A673 (cell line): ENCODE data around the gene RFTN1.

Source experiments
- EZH2 ChIP-seq: fragments of 200-600 bp; sonication (generic); IDR thresholded peaks from 2 replicates; pipeline ENCODE4 v1.6.1; 2017; ENCODE audit warnings: borderline replicate concordance, low read depth, mild to moderate bottlenecking, mixed read lengths, antibody characterized with exemption, low read length; ENCODE audit not compliant: poor library complexity, severe bottlenecking
- TF ChIP-seq, protein P1 (sequence below): fragments of 300-800, 200-600 bp; sonication (generic); conservative IDR thresholded peaks from 2 replicates; pipeline ENCODE4 v1.5.1; 2017; ENCODE audit warnings: low read depth, mild to moderate bottlenecking, antibody characterized with exemption, low read length, moderate library complexity, mixed read lengths

DNA sequence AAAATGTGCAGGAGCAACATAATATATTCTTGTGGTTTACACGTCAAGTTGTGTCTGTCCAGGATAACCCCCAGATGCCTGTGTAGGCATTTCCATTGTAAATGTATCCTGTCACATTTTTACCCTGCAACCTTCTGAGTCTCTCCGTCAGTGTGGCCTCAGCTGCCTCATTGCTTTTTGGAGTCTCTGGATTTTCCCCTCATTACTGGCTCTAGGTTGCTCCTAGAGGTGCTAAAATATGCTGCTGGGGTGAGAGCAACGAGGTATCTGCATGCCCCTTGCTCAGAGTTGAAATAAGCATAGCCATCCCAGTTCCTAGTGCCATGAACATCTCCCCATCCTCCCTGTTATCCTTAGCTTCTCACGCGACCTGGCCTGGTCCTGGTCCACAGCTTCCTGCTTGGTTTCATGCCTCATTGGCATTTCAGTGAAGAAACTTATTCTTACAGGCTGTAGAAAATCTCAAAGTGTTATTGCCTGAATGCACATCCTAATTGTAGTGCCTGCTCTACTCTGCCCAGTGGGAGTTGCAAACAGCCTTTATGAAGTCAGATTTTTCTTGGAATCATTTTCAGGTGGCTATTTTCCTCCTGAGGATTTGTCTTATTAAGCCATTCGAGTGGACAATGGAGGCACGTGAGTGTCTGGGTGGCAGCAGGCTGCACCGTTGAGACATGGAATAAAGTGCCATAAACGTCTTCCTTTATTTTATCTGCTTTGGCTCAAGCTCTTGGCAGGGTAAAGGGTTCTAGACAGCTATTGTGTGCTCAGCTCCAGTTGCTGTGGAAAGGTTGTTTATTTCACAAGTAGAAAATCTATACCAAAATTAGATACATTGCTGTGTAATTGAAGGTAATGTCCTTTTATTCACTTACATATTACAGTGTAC, 215.3 kb downstream of the RFTN1 start:
- TF ChIP-seq, protein P1, sequence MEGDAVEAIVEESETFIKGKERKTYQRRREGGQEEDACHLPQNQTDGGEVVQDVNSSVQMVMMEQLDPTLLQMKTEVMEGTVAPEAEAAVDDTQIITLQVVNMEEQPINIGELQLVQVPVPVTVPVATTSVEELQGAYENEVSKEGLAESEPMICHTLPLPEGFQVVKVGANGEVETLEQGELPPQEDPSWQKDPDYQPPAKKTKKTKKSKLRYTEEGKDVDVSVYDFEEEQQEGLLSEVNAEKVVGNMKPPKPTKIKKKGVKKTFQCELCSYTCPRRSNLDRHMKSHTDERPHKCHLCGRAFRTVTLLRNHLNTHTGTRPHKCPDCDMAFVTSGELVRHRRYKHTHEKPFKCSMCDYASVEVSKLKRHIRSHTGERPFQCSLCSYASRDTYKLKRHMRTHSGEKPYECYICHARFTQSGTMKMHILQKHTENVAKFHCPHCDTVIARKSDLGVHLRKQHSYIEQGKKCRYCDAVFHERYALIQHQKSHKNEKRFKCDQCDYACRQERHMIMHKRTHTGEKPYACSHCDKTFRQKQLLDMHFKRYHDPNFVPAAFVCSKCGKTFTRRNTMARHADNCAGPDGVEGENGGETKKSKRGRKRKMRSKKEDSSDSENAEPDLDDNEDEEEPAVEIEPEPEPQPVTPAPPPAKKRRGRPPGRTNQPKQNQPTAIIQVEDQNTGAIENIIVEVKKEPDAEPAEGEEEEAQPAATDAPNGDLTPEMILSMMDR, result no peak
- no peak for TF ChIP-seq EZH2
